Measurements from ENCODE around the gene MAPKAPK3.

DNA sequence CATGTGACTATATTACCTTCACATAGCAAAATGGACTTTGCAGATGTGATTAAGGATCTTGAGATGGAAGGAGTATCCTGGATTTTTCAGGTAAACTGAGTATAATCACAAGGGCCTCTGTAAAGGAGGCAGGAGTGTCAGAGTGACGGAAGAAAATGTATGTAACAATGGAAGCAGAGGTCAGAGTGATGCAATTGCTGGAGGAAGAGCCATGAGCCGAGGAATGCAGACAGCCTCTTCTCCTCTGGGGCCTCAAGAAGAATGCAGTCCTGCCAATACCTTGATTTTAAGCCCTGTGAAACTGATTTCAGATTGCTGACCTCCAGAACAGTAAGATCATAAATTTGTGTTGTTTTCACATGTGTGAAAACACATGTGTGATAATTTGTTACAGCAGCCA, 32.6 kb upstream of the MAPKAPK3 start:
- TF ChIP-seq, protein P1, sequence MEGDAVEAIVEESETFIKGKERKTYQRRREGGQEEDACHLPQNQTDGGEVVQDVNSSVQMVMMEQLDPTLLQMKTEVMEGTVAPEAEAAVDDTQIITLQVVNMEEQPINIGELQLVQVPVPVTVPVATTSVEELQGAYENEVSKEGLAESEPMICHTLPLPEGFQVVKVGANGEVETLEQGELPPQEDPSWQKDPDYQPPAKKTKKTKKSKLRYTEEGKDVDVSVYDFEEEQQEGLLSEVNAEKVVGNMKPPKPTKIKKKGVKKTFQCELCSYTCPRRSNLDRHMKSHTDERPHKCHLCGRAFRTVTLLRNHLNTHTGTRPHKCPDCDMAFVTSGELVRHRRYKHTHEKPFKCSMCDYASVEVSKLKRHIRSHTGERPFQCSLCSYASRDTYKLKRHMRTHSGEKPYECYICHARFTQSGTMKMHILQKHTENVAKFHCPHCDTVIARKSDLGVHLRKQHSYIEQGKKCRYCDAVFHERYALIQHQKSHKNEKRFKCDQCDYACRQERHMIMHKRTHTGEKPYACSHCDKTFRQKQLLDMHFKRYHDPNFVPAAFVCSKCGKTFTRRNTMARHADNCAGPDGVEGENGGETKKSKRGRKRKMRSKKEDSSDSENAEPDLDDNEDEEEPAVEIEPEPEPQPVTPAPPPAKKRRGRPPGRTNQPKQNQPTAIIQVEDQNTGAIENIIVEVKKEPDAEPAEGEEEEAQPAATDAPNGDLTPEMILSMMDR (IDR thresholded peaks at IDR 0.05) = no peak
- no peak for TF ChIP-seq POLR2A (IDR thresholded peaks at IDR 0.05)
